ENCODE results near the gene TMEM158.

Gene TMEM158

GRCh38 chr3:45199837-45200648 lies 26.0 kb downstream of the TMEM158 start:
- no peak for DNase-seq (ENCODE audit: low read depth)

DNA sequence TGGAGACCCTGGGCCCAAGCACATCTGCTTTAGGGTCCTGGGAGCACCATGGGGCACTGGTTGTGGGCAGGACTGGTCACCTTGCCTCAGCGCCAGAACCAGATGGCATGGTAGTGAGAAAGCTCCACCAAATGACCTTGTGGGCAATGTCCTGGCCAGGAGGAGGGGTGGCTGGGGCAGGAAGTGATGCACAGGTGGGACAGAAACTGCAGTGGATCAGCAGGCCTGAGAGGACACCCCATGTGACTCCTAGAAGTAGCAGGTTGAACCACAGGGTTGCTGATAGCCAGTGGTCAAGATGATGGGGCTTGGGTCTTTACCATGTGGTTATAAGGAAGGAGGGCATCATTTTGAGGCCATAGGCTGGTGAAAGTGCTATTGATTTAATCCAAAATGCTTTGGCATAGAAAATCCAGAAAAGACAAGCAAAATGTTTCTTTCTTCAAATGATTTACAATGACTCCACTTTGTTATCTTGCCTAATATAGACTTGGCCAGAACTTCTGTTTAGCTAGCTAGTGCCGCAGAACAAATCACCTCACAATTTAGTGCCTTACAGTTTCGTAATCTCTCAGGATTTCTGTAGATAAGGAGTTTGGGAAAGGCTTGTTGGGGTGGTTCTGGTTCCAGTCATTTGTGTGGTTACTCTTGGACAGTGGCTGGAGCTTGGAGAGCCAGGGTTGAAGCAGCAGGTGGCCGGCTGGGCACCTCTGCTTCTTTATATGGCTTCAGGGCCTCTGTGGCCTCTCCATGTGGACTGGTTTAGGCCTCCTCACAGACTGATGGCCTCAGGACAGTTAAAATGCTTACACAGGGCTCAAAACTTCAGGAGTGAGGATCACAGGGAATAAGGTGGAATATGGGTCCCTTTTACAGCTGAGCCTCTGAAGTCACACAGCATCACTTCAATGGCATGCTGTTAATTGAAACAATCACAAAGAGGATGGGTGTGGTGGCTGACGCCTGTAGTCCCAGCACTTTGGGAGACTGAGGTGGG lies 27.5 kb downstream of the TMEM158 start:
- no peak for DNase-seq (ENCODE audit: low read depth)

DNA sequence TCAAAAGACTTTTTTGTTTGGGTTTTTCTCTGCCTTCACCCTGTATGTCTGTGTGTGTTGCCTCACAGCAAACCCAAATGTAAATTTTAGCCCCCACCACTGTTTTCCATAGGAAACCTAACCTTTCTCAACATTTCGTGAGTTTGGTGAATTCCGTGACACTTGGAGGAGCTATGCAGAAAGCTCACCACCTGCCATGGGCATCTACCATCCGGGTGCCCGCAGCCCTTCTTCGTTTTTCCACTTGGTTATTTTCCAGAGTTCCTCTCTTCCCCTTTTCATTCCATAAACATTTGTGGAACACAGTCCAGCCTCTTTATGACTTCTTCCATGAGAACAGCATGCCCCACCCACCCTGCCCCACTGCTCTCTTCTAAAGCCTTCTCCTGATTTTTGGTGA lies 31.3 kb downstream of the TMEM158 start:
- DNase-seq (ENCODE audit: low read depth), result no peak

DNA sequence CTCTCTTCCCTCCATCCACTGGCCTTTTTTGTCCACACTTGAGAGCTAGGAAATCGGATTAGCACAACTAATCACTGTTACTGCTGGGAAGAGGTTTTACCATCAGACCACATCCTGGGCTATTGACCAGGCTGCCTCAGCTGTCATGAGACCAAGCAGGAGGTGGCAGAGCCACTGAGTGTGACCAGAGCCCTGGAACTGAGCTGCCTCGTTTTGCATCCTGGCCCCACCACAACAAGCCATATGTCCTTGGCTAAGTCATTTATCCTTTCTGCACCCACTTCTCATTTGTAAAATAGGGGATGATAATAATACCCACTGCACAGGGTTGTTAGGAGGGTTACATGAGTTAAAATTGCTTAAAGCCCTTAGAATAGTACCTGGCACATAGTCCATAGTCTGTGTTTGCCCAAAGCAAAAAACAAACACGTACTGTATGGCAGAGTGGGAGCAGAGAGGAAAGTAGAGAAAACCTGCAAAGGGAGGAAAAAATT lies 34.1 kb downstream of the TMEM158 start:
- DNase-seq (ENCODE audit: low read depth), result no peak

DNA sequence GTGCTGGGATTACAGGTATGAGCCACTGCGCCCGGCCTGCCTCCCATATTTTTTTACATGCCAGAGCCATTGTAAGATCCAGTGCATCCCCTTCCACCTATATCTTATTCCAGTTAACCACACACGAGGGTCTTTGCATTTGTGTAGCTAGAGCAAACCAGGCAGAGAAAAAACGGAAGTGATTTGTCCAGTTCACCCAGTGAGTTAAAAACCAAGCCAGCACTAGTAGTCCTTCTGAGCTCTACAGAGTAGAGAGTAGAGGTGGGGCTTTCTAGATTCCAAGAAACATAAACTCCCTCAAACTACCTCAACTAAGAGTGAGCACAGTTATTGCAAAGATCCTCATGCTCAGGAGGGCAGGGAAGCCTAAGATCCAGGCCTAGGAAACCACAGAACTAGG lies 34.7 kb downstream of the TMEM158 start:
- DNase-seq (ENCODE audit: low read depth), result no peak

GRCh38 chr3:45188719-45189659 lies 37.1 kb downstream of the TMEM158 start:
- no peak for DNase-seq (ENCODE audit: low read depth)

GRCh38 chr3:45187694-45188141 lies 38.4 kb downstream of the TMEM158 start:
- DNase-seq (ENCODE audit: low read depth), result no peak

DNA sequence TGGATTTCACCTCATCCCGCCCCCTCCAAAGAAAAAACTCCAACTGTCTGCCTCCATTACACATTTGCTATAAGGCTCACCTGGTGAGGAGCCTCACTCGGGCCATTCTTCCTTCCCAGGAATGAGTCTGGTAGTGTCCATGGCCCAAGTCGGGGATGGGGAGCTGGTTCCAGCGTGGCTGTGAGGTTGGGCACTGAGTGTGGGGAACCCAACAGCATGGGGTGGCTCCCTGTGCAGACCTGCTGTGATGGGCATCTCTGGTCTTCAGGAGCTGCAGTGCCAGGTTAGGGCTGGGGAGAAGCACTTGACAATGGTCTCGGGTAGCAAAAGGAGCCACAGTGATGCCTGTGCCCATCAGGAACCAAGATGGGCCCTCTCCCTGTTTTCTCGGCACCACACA lies 39.2 kb downstream of the TMEM158 start:
- DNase-seq (ENCODE audit: low read depth), result no peak

DNA sequence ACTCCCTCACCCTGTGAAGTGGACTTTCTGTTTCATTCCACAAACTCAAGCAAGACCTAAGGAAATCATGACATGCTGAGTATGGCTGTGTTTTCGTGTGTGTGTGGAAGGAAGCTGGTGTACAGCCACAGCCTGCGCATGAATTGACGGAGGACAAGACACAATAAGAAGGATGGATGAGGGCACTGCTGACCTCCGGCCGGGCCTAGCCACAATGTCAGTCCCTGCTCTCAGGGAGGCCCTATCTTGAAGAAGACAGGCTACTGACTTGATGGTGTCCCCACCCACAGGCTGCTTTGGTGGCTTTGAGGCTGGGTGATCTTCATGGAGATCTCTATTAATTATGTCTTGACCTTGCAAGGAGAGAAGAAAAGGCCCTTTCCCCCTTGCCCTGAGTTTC lies 40.6 kb downstream of the TMEM158 start:
- no peak for DNase-seq (ENCODE audit: low read depth)

- no peak for DNase-seq (ENCODE audit: low read depth)
Measured at GRCh38 chr3:45185052-45185451, 41.0 kb downstream of the TMEM158 start.

- no peak for DNase-seq (ENCODE audit: low read depth)
Measured at GRCh38 chr3:45183872-45184262, 42.2 kb downstream of the TMEM158 start.

- no peak for DNase-seq (ENCODE audit: low read depth)
Measured at GRCh38 chr3:45182915-45183871, 42.9 kb downstream of the TMEM158 start.

- no peak for DNase-seq (ENCODE audit: low read depth)
Measured at GRCh38 chr3:45181496-45181895, 44.6 kb downstream of the TMEM158 start.

- DNase-seq (ENCODE audit: low read depth), result no peak
Measured at GRCh38 chr3:45180899-45181298, 45.2 kb downstream of the TMEM158 start.

- DNase-seq (ENCODE audit: low read depth), result no peak
Measured at GRCh38 chr3:45180051-45180450, 46.0 kb downstream of the TMEM158 start.

- no peak for DNase-seq (ENCODE audit: low read depth)
Measured at GRCh38 chr3:45179163-45179562, 46.9 kb downstream of the TMEM158 start.

DNA sequence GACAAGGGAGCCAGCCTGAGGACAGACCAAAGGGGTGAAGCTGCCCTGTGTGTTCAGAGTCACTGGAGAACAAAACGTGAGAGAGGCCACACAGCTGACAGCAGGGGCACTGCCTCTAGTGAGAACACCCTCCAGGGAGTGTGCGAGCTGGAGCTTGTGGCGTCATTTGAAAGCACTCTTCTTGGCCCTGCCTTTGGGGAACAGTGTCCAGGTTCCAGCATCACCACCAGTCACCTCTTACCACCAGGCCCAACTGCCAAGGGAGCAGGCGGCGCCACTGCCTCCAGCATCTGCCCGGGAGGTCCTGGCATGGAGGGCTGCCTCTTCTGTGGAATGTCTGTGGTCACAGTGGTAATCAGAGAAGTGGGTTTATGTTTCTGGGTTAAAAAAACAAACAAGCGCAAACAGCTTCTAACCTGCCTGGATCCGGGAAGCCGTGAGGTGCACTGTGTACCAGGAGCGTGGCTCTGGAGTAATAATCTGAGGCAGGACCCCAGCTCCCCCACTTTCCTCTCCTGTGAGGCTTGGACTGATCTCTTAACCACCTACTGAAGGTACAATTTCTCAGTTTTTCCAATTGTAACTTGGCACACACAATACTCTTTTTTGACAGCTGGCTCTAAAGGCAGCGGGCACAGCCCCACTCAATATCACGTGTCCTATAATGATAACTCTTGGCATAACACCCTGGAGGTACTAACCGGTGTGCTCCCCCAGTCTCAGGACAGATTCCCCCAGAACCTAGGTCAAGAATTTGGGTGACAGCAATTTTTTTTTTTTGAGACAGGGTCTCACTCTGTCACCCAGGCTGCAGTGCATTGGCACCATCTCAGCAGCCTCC lies 47.7 kb downstream of the TMEM158 start:
- no peak for DNase-seq (ENCODE audit: low read depth)

DNA sequence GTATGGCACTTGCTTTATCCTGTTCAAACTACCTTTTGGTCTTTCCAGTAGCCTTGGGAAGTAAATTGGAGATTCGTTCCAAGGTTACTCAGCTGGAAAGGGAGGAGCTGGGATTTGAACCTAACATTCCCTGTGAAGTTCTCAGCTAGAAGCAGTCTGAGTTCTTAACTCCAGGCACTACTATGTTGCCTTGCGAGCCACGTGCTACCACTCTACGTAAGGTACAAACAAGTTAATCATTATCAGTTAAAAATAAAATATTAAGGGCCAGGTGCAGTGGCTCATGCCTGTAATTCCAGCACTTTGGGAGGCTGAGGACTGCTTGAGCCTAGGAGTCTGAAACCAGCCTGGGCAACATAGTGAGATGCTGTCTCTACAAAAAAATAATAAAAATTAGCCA lies 49.2 kb downstream of the TMEM158 start:
- DNase-seq (ENCODE audit: low read depth), result no peak
